Trophoblast cell (in vitro differentiated cells and primary cell): ENCODE data around the gene RAD51AP1.

Experiments used
- DNase-seq, 2 donors: peaks; one replicate each; pipeline ENCODE4 v3.0.0-alpha.2; 2016
- H2AFZ ChIP-seq: 2 replicates; pipeline ENCODE4 v1.6.1; 2013; ENCODE audit warnings: low read length, moderate library complexity, mild to moderate bottlenecking; ENCODE audit not compliant: insufficient read depth, poor library complexity
- H2AK5ac ChIP-seq: 2 replicates; pipeline ENCODE4 v1.6.1; 2013; ENCODE audit warnings: mild to moderate bottlenecking, low read length
- H2BK120ac ChIP-seq: 2 replicates; pipeline ENCODE4 v1.6.1; 2013; ENCODE audit warnings: low read length, mild to moderate bottlenecking, moderate library complexity; ENCODE audit not compliant: insufficient read depth, poor library complexity
- H2BK12ac ChIP-seq: 2 replicates; pipeline ENCODE4 v1.6.1; 2013; ENCODE audit warnings: mild to moderate bottlenecking, low read length, moderate library complexity
- H2BK5ac ChIP-seq: 2 replicates; pipeline ENCODE4 v1.6.1; 2013; ENCODE audit warnings: low read length, low read depth, moderate library complexity, mild to moderate bottlenecking; ENCODE audit not compliant: poor library complexity
- H3K14ac ChIP-seq: 2 replicates; pipeline ENCODE4 v1.6.1; 2013; ENCODE audit warnings: mild to moderate bottlenecking, low read length
- H3K18ac ChIP-seq: 2 replicates; pipeline ENCODE4 v1.6.1; 2013; ENCODE audit warnings: mild to moderate bottlenecking, low read length
- H3K23ac ChIP-seq: 2 replicates; pipeline ENCODE4 v1.6.1; 2013; ENCODE audit warnings: low read length
- H3K27ac ChIP-seq: 2 replicates; pipeline ENCODE4 v1.5.1; 2013; ENCODE audit warnings: low read depth, mild to moderate bottlenecking, inconsistent platforms, low read length, moderate library complexity
- H3K27me3 ChIP-seq: 2 replicates; pipeline ENCODE4 v1.6.1; 2013; ENCODE audit warnings: inconsistent platforms, mild to moderate bottlenecking, low read length, moderate library complexity; ENCODE audit not compliant: insufficient read depth
- H3K36me3 ChIP-seq, 2 experiments: 1 replicate in 1 of 2; 2 replicates in 1 of 2; pipeline ENCODE4 v1.6.1; 2013; ENCODE audit warnings: low read length in 2 of 2, mild to moderate bottlenecking in 2 of 2, moderate library complexity in 1 of 2; ENCODE audit not compliant: insufficient read depth in 2 of 2, control insufficient read depth in 1 of 2
- H3K4ac ChIP-seq: 2 replicates; pipeline ENCODE4 v1.6.1; 2013; ENCODE audit warnings: low read depth, mild to moderate bottlenecking, low read length, moderate library complexity
- H3K4me1 ChIP-seq, 2 experiments: 1 replicate in 1 of 2; 2 replicates in 1 of 2; pipeline ENCODE4 v1.6.1; 2013; ENCODE audit warnings: low read length in 2 of 2, mild to moderate bottlenecking in 2 of 2, moderate library complexity in 1 of 2; ENCODE audit not compliant: insufficient read depth in 2 of 2, control insufficient read depth in 1 of 2
- H3K4me2 ChIP-seq: 2 replicates; pipeline ENCODE4 v1.6.1; 2013; ENCODE audit warnings: inconsistent platforms, mild to moderate bottlenecking, low read length, moderate library complexity
- H3K4me3 ChIP-seq: 2 replicates; pipeline ENCODE4 v1.5.1; 2013; ENCODE audit warnings: mild to moderate bottlenecking, low read depth, low read length, inconsistent platforms
- H3K79me1 ChIP-seq: one replicate; pipeline ENCODE4 v1.6.1; 2013; ENCODE audit warnings: low read length
- H3K79me2 ChIP-seq: 2 replicates; pipeline ENCODE4 v1.6.1; 2013; ENCODE audit warnings: low read length, mild to moderate bottlenecking; ENCODE audit not compliant: control insufficient read depth, insufficient read depth, poor library complexity
- H3K9ac ChIP-seq: 2 replicates; pipeline ENCODE4 v1.6.1; 2013; ENCODE audit warnings: mild to moderate bottlenecking, low read length
- H3K9me3 ChIP-seq: 2 replicates; pipeline ENCODE4 v1.6.1; 2013; ENCODE audit warnings: low read depth, mild to moderate bottlenecking, control low read depth, inconsistent platforms, low read length; ENCODE audit not compliant: insufficient read depth
- H4K12ac ChIP-seq: 2 replicates; pipeline ENCODE4 v1.6.1; 2013; ENCODE audit warnings: low read depth, mild to moderate bottlenecking, low read length, moderate library complexity
- H4K8ac ChIP-seq: 2 replicates; pipeline ENCODE4 v1.6.1; 2013; ENCODE audit warnings: low read depth, mild to moderate bottlenecking, low read length, moderate library complexity
- H4K91ac ChIP-seq: one replicate; pipeline ENCODE4 v1.6.1; 2013; ENCODE audit warnings: low read depth, mild to moderate bottlenecking, low read length, moderate library complexity
- WGBS: extraction: QIAGEN DNeasy Blood & Tissue Kit; methylation state at CpG from one replicate; pipeline ENCODE4 v1.1.7; 2013; ENCODE audit warnings: missing lambda C conversion rate; ENCODE audit not compliant: insufficient read length, insufficient coverage; ENCODE audit errors: extremely low coverage; 5-methylcytosine and 5-hydroxymethylcytosine counted together

Gene RAD51AP1

GRCh38 chr12:4584281-4584680, 45.6 kb downstream of the RAD51AP1 start:
- Histone ChIP-seq H4K12ac (no peak overlapping the region), H3K79me1 (no peaks in the 10 kb centered on the region), H3K4me1 (no peaks in the 10 kb centered on the region), H3K4me3 (no peak overlapping the region), H3K18ac (no peak overlapping the region), H2BK5ac (no peak overlapping the region), H3K36me3 (no peaks in the 10 kb centered on the region), H2BK120ac (no peak overlapping the region), H4K91ac (no peak overlapping the region), H2AK5ac (no peak overlapping the region), H4K8ac (no peak overlapping the region), H3K9me3 (no peaks in the 10 kb centered on the region), H3K27ac (no peak overlapping the region), H2BK12ac (no peak overlapping the region), H3K9ac (no peak overlapping the region), H3K14ac (no peak overlapping the region), H2AFZ (no peak overlapping the region), H3K79me2 (no peaks in the 10 kb centered on the region), H3K4ac (no peak overlapping the region), H3K4me2 (no peak overlapping the region), H3K23ac (no peak overlapping the region), H3K27me3 (no peaks in the 10 kb centered on the region)
- WGBS, result no CpG with 5 or more reads among the region's 6 CpGs
- DNase-seq, result no peak

- H3K23ac ChIP-seq, result no peak overlapping the region
- no peaks in the 10 kb centered on the region for H3K27me3 ChIP-seq
- H3K18ac ChIP-seq, result no peak overlapping the region
- no peak overlapping the region for H4K12ac ChIP-seq
- H2BK12ac ChIP-seq, result no peak overlapping the region
- H4K8ac ChIP-seq, result no peak overlapping the region
- no peak overlapping the region for H3K4ac ChIP-seq
- H3K4me3 ChIP-seq, result no peak overlapping the region
- no peak overlapping the region for H2AK5ac ChIP-seq
- no peak overlapping the region for H4K91ac ChIP-seq
- H3K79me2 ChIP-seq, result no peaks in the 10 kb centered on the region
- H3K4me1 ChIP-seq, result no peaks in the 10 kb centered on the region
- no peak overlapping the region for H2BK5ac ChIP-seq
- no CpG with 5 or more reads among the region's 7 CpGs for whole genome bisulfite sequencing
- no peak overlapping the region for H3K27ac ChIP-seq
- H2BK120ac ChIP-seq, result no peak overlapping the region
- H3K36me3 ChIP-seq, result no peaks in the 10 kb centered on the region
- no peak overlapping the region for H3K14ac ChIP-seq
- H3K9me3 ChIP-seq, result no peaks in the 10 kb centered on the region
- H3K9ac ChIP-seq, result no peak overlapping the region
- no peak overlapping the region for H3K4me2 ChIP-seq
- no peak for DNase-seq
- no peak overlapping the region for H2AFZ ChIP-seq
- H3K79me1 ChIP-seq, result no peaks in the 10 kb centered on the region
These were observed 46.2 kb downstream of the RAD51AP1 start for GRCh38 chr12:4584896-4585295.

- no peak for DNase-seq
- Histone ChIP-seq H2BK5ac (no peak overlapping the region), H4K91ac (no peak overlapping the region), H2BK120ac (no peak overlapping the region), H3K79me1 (no peaks in the 10 kb centered on the region), H3K79me2 (no peaks in the 10 kb centered on the region), H4K8ac (no peak overlapping the region), H3K9me3 (peaks cover 3% of the 10 kb centered on the region), H3K36me3 (no peaks in the 10 kb centered on the region), H3K23ac (no peak overlapping the region), H3K4me2 (no peak overlapping the region), H2BK12ac (no peak overlapping the region), H3K9ac (no peak overlapping the region), H3K14ac (no peak overlapping the region), H3K27me3 (no peaks in the 10 kb centered on the region), H3K27ac (no peak overlapping the region), H3K4ac (no peak overlapping the region), H2AK5ac (no peak overlapping the region), H3K4me3 (no peak overlapping the region), H4K12ac (no peak overlapping the region), H3K18ac (no peak overlapping the region), H2AFZ (no peak overlapping the region), H3K4me1 (no peaks in the 10 kb centered on the region)
- WGBS, result no CpG with 5 or more reads among the region's 5 CpGs
These were observed 47.8 kb downstream of the RAD51AP1 start for GRCh38 chr12:4586500-4586899.

- no peak overlapping the region for H3K27ac ChIP-seq
- no peaks in the 10 kb centered on the region for H3K79me1 ChIP-seq
- H4K12ac ChIP-seq, result no peak overlapping the region
- H3K4me2 ChIP-seq, result no peak overlapping the region
- H3K4me1 ChIP-seq, result no peaks in the 10 kb centered on the region
- no peak overlapping the region for H2BK5ac ChIP-seq
- no peaks in the 10 kb centered on the region for H3K36me3 ChIP-seq
- no peak for DNase-seq
- H2AK5ac ChIP-seq, result no peak overlapping the region
- no peak overlapping the region for H2BK12ac ChIP-seq
- H3K9me3 ChIP-seq, result peaks cover 3% of the 10 kb centered on the region
- no peak overlapping the region for H3K4ac ChIP-seq
- H3K14ac ChIP-seq, result no peak overlapping the region
- H4K8ac ChIP-seq, result no peak overlapping the region
- no peak overlapping the region for H4K91ac ChIP-seq
- no peak overlapping the region for H3K18ac ChIP-seq
- no peak overlapping the region for H3K23ac ChIP-seq
- no peak overlapping the region for H3K4me3 ChIP-seq
- no peak overlapping the region for H2BK120ac ChIP-seq
- no CpG with 5 or more reads among the region's 9 CpGs for WGBS
- H3K27me3 ChIP-seq, result no peaks in the 10 kb centered on the region
- no peak overlapping the region for H2AFZ ChIP-seq
- no peaks in the 10 kb centered on the region for H3K79me2 ChIP-seq
- H3K9ac ChIP-seq, result no peak overlapping the region
These were observed 48.4 kb downstream of the RAD51AP1 start for GRCh38 chr12:4587108-4587507.
